Upper lobe of left lung (tissue), 4 donors: ENCODE results near the gene TMEM81.

Source experiments
- CTCF ChIP-seq, 6 experiments: fragments of 450-650 bp in 4 of 6; fragments of 200-600 bp in 2 of 6; sonication (generic) in 2 of 6; IDR thresholded peaks; one replicate each; pipeline ENCODE4 v1.5.1; 2016 to 2019; ENCODE audit warnings: antibody characterized with exemption in 6 of 6
- EP300 ChIP-seq, 4 donors: sonication (generic); formaldehyde crosslinking; IDR thresholded peaks; one replicate each; pipeline ENCODE4 v1.5.1; 2017; ENCODE audit warnings: antibody characterized with exemption in 4 of 4, control low read depth in 2 of 4
- POLR2A ChIP-seq, 4 donors: fragments of 450-650 bp; IDR thresholded peaks; one replicate each; pipeline ENCODE4 v1.5.1; 2016 to 2017; ENCODE audit warnings: antibody characterized with exemption in 4 of 4, mild to moderate bottlenecking in 2 of 4
- POLR2AphosphoS5 ChIP-seq, 2 donors: sonication (generic); formaldehyde crosslinking; IDR thresholded peaks; one replicate each; pipeline ENCODE4 v1.5.1; 2017; ENCODE audit warnings: antibody characterized with exemption in 2 of 2

GRCh38 chr1:205037539-205037938 is 46.7 kb downstream of the TMEM81 start:
- no peak for TF ChIP-seq CTCF (IDR thresholded peaks at IDR 0.05)
- no peak for TF ChIP-seq POLR2A (IDR thresholded peaks at IDR 0.05)
- no peak for TF ChIP-seq POLR2AphosphoS5 (IDR thresholded peaks at IDR 0.05)
- TF ChIP-seq EP300 (IDR thresholded peaks at IDR 0.05) = no peak
